ENCODE measurements around the gene DMAP1. TPM values are rescaled to one million over a fixed set of nuclear protein-coding genes. Genes with fewer than 3 reads are reported as not detected.

DMAP1 gene
- total and polyA plus RNA-seq, 12 donors: 24.1 to 37.3 (median 28.6) TPM

GRCh38 chr1:44228218-44228617 lies 14.9 kb downstream of the DMAP1 start:
- 97% methylated on average over 13 of the region's 13 CpGs for WGBS, 2 donors
- TF ChIP-seq CTCF (IDR thresholded peaks at IDR 0.05): no peak
- ATAC-seq (no peak), DNase-seq (no peak)
- H3K27me3 ChIP-seq: no peaks in the 10 kb centered on the region
- H3K9me3 ChIP-seq: peaks cover 0 to 4% (median 0%) of the 10 kb centered on the region in 11 donors
- H3K4me3 ChIP-seq: no peak overlapping the region
- no peak overlapping the region for H3K27ac ChIP-seq
- peaks cover 0 to 23% (median 0%) of the 10 kb centered on the region in 9 donors for H3K36me3 ChIP-seq
- H3K4me1 ChIP-seq: peaks cover 0 to 10% (median 0%) of the 10 kb centered on the region in 9 donors
- intact Hi-C loops (cut with DNase I): loop anchor here in 2 of 10 donors (10.0 kb wide), 2 partner anchors 67 to 367 kb away; no protein-coding TSS in a partner anchor

GRCh38 chr1:44229435-44230167 lies 16.3 kb downstream of the DMAP1 start:
- Histone ChIP-seq H3K36me3 (peaks cover 0 to 23% (median 0%) of the 10 kb centered on the region in 9 donors), H3K9me3 (peaks cover 0 to 4% (median 0%) of the 10 kb centered on the region in 11 donors), H3K27ac (no peak overlapping the region), H3K27me3 (no peaks in the 10 kb centered on the region), H3K4me3 (no peak overlapping the region), H3K4me1 (peaks cover 0 to 10% (median 0%) of the 10 kb centered on the region in 9 donors)
- ATAC-seq (peak in 2 of 8 donors; percentile 9 to 42), DNase-seq (no peak)
- TF ChIP-seq CTCF (IDR thresholded peaks at IDR 0.05): no peak
- intact Hi-C loops (cut with DNase I): loop anchor here in 2 of 10 donors (10.0 kb wide), 2 partner anchors 65 to 365 kb away; no protein-coding TSS in a partner anchor
- WGBS, 2 donors: 96 to 97% methylated on average over 16 of the region's 16 CpGs

- TF ChIP-seq CTCF (IDR thresholded peaks at IDR 0.05): no peak
- no peak for ATAC-seq
- no peak for DNase-seq
Measured at GRCh38 chr1:44230796-44231195, 17.5 kb downstream of the DMAP1 start.

GRCh38 chr1:44233593-44233992 lies 20.3 kb downstream of the DMAP1 start:
- Histone ChIP-seq H3K4me3 (no peak overlapping the region), H3K27me3 (no peaks in the 10 kb centered on the region), H3K9me3 (peaks cover 0 to 4% (median 0%) of the 10 kb centered on the region in 11 donors), H3K36me3 (peaks cover 0 to 26% (median 0%) of the 10 kb centered on the region in 9 donors), H3K4me1 (peaks cover 0 to 7% (median 0%) of the 10 kb centered on the region in 9 donors), H3K27ac (no peak overlapping the region)
- intact Hi-C loops (cut with DNase I): no loop called here
- DNase-seq: no peak
- no peak for ATAC-seq
- TF ChIP-seq CTCF (IDR thresholded peaks at IDR 0.05): no peak
- WGBS, 2 donors: 92 to 95% methylated on average over 1 of the region's 1 CpG

More at GRCh38 chr1:44230796-44231195, 17.5 kb downstream of the DMAP1 start:
- intact Hi-C loops (cut with DNase I): no loop called here
- Histone ChIP-seq H3K27me3 (no peaks in the 10 kb centered on the region), H3K27ac (no peak overlapping the region), H3K36me3 (peaks cover 0 to 23% (median 0%) of the 10 kb centered on the region in 9 donors), H3K9me3 (peaks cover 0 to 4% (median 0%) of the 10 kb centered on the region in 11 donors), H3K4me1 (peaks cover 0 to 10% (median 0%) of the 10 kb centered on the region in 9 donors), H3K4me3 (no peak overlapping the region)
- WGBS, 2 donors: 95 to 97% methylated on average over 3 of the region's 3 CpGs
